Neural cell (in vitro differentiated cells): ENCODE results near the gene ARF5. TPM values are rescaled to one million over a fixed set of nuclear protein-coding genes. Genes with fewer than 3 reads are reported as not detected.
A peak's percentile ranks its signal among the peaks of the same experiment; 100 is the strongest.
"Not testable (repeated sequence)": the region's sequence is repeated elsewhere in the genome, so short reads cannot be mapped to it uniquely, and the experiment has no call there.

Experiments used
- H2AFZ ChIP-seq: fragments of 200-600, 300-800 bp; sonication (generic), shearing (Covaris generic); 2 replicates; pipeline ENCODE4 v1.6.0; 2014; ENCODE audit warnings: low read depth, mild to moderate bottlenecking, antibody characterized with exemption, low read length, moderate library complexity
- H3F3A ChIP-seq: fragments of 200-600 bp; shearing (Covaris generic); 2 replicates; pipeline ENCODE4 v1.6.1; 2016; ENCODE audit warnings: mild to moderate bottlenecking, moderate library complexity, mixed read lengths, antibody characterized with exemption, low read length; ENCODE audit not compliant: insufficient read depth, poor library complexity, severe bottlenecking
- H3K27ac ChIP-seq: fragments of 200-600, 300-800 bp; sonication (generic), shearing (Covaris generic); 2 replicates; pipeline ENCODE4 v1.5.1; 2014; ENCODE audit warnings: mild to moderate bottlenecking, low read length, moderate library complexity
- H3K27me3 ChIP-seq: fragments of 300-800, 200-600 bp; sonication (generic), shearing (Covaris generic); 2 replicates; pipeline ENCODE4 v1.6.0; 2014; ENCODE audit warnings: mild to moderate bottlenecking, low read depth, low read length, moderate library complexity; ENCODE audit not compliant: insufficient read depth
- H3K36me3 ChIP-seq: fragments of 300-800, 200-600 bp; sonication (generic), shearing (Covaris generic); 2 replicates; pipeline ENCODE4 v1.5.1; 2014; ENCODE audit warnings: mild to moderate bottlenecking, antibody characterized with exemption, low read length, moderate library complexity; ENCODE audit not compliant: insufficient read depth
- H3K4me2 ChIP-seq: fragments of 300-800, 200-600 bp; sonication (generic), shearing (Covaris generic); 2 replicates; pipeline ENCODE4 v1.6.0; 2014; ENCODE audit warnings: mild to moderate bottlenecking, low read length
- H3K4me3 ChIP-seq: fragments of 300-800, 200-600 bp; sonication (generic), shearing (Covaris generic); 2 replicates; pipeline ENCODE4 v1.5.1; 2014; ENCODE audit warnings: mild to moderate bottlenecking, low read length, moderate library complexity
- H3K79me2 ChIP-seq: fragments of 200-600 bp; shearing (Covaris generic); replicated peaks from 2 replicates; pipeline ENCODE4 v1.6.0; 2014; ENCODE audit warnings: mild to moderate bottlenecking, low read length, moderate library complexity; ENCODE audit not compliant: insufficient read depth
- H3K9ac ChIP-seq: fragments of 300-800, 200-600 bp; sonication (generic), shearing (Covaris generic); 2 replicates; pipeline ENCODE4 v1.6.1; 2016; ENCODE audit warnings: mild to moderate bottlenecking, low read length, mixed read lengths
- H3K9me2 ChIP-seq: fragments of 200-600 bp; shearing (Covaris generic); 2 replicates; pipeline ENCODE4 v1.6.1; 2016; ENCODE audit warnings: mild to moderate bottlenecking, low read length, mixed read lengths; ENCODE audit not compliant: insufficient read depth
- H3K9me3 ChIP-seq: fragments of 200-600, 300-800 bp; sonication (generic), shearing (Covaris generic); 2 replicates; pipeline ENCODE4 v1.6.1; 2016; ENCODE audit warnings: mild to moderate bottlenecking, mixed run types, low read length, moderate library complexity, mixed read lengths
- H4K20me1 ChIP-seq: fragments of 200-600 bp; shearing (Covaris generic); 2 replicates; pipeline ENCODE4 v1.6.1; 2016; ENCODE audit warnings: mild to moderate bottlenecking, mixed run types; ENCODE audit not compliant: insufficient read depth
- EP300 ChIP-seq: fragments of 450-650 bp; conservative IDR thresholded peaks from 2 replicates; pipeline ENCODE4 v1.6.1; 2014; ENCODE audit warnings: antibody characterized with exemption, mild to moderate bottlenecking, moderate library complexity; ENCODE audit not compliant: poor library complexity, severe bottlenecking
- EZH2 ChIP-seq: fragments of 200-600, 300-800 bp; shearing (Covaris generic), sonication (generic); IDR thresholded peaks from 2 replicates; pipeline ENCODE4 v1.6.1; 2014; ENCODE audit warnings: antibody characterized with exemption, low read length, borderline replicate concordance, mild to moderate bottlenecking; ENCODE audit not compliant: insufficient read depth, poor library complexity, severe bottlenecking
- MXI1 ChIP-seq: fragments of 450-650 bp; conservative IDR thresholded peaks from 2 replicates; pipeline ENCODE4 v1.6.1; 2014; ENCODE audit warnings: antibody characterized with exemption, mild to moderate bottlenecking; ENCODE audit not compliant: poor library complexity, severe bottlenecking
- POLR2AphosphoS5 ChIP-seq: IDR thresholded peaks from 2 replicates; pipeline ENCODE4 v1.6.1; 2012
- RAD21 ChIP-seq: fragments of 450-650 bp; conservative IDR thresholded peaks from 2 replicates; pipeline ENCODE4 v1.6.1; 2014; ENCODE audit warnings: antibody characterized with exemption, mild to moderate bottlenecking, moderate library complexity
- SMC3 ChIP-seq: fragments of 450-650 bp; conservative IDR thresholded peaks from 2 replicates; pipeline ENCODE4 v1.6.1; 2014; ENCODE audit warnings: antibody characterized with exemption, mild to moderate bottlenecking, moderate library complexity; ENCODE audit not compliant: poor library complexity
- TAF1 ChIP-seq: IDR thresholded peaks from 2 replicates; pipeline ENCODE4 v1.6.1; 2012; ENCODE audit warnings: low read depth
- polyA minus RNA-seq: library from RNA; depleted of rRNA, polyadenylated mRNA; stranded (reverse); fragments of >200 nt; gene quantifications from 2 replicates; pipeline ENCODE4 v1.2.3, GENCODE V29; 2014
- polyA plus RNA-seq: library from polyadenylated mRNA; depleted of rRNA; stranded (reverse); fragments of >200 nt; gene quantifications from 2 replicates; pipeline ENCODE4 v1.2.3, GENCODE V29; 2014
- TF ChIP-seq, protein P1 (sequence below): IDR thresholded peaks from 2 replicates; pipeline ENCODE4 v1.6.1; 2012; ENCODE audit warnings: borderline replicate concordance
- TF ChIP-seq, protein P2 (sequence below): fragments of 450-650 bp; IDR thresholded peaks from 2 replicates; pipeline ENCODE4 v1.5.1; 2014; ENCODE audit warnings: antibody characterized with exemption, mild to moderate bottlenecking, moderate library complexity; ENCODE audit not compliant: poor library complexity, severe bottlenecking

The ARF5 gene
- polyA plus RNA-seq (582 and 673 TPM in 2 replicates), polyA minus RNA-seq (181 and 184 TPM in 2 replicates)

DNA sequence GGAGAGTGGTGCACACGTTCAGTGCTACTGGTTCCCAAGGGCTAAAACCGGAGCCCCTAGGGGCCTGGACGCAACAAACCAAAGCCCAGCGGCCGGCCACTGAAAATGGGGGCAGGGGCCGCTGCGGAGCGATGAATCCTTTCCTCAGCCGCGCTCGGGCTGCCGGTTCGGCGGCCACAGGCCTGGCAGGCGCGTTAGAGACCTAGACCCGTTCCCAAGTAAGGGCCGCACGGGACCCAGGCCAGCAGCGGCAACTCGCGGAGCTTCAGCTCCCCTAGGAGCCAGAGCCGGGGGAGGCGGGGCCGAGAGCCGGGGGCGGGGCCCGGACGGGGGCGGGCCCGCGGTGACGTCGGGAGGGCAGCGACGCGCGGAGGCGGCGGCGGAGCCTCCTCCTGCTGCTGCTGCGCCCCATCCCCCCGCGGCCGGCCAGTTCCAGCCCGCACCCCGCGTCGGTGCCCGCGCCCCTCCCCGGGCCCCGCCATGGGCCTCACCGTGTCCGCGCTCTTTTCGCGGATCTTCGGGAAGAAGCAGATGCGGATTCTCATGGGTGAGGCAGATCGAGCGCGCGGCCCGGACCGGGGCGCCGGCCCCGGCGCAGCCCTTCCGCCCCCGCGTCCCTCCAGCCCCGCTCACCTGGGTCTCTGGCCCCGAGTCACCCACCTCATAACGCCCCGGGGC lies at the start of gene ARF5:
ARF5 (plus strand) TSS at position 393 of the 678 bp plus-strand sequence; CDS start at position 481, 88 bp downstream.
- H2AFZ ChIP-seq, result peak within 1 kb of the TSS; percentile 61
- H3K79me2 ChIP-seq, result peaks cover 32% of the 10 kb centered on the region
- no peaks in the 10 kb centered on the region for H3K36me3 ChIP-seq
- no peaks in the 10 kb centered on the region for H4K20me1 ChIP-seq
- peak within 1 kb of the TSS; percentile 86 for H3K4me3 ChIP-seq
- peak within 1 kb of the TSS; percentile 90 for H3K9ac ChIP-seq
- H3F3A ChIP-seq, result no peaks in the 10 kb centered on the region
- no peaks in the 10 kb centered on the region for H3K27me3 ChIP-seq
- peak within 1 kb of the TSS; percentile 54 for H3K27ac ChIP-seq
- H3K9me2 ChIP-seq, result no peaks in the 10 kb centered on the region
- TF ChIP-seq TAF1 (peak; percentile 65), POLR2AphosphoS5 (peak; percentile 90), MXI1 (peak; percentile 53), SMC3 (no peak)
- TF ChIP-seq, protein P1, sequence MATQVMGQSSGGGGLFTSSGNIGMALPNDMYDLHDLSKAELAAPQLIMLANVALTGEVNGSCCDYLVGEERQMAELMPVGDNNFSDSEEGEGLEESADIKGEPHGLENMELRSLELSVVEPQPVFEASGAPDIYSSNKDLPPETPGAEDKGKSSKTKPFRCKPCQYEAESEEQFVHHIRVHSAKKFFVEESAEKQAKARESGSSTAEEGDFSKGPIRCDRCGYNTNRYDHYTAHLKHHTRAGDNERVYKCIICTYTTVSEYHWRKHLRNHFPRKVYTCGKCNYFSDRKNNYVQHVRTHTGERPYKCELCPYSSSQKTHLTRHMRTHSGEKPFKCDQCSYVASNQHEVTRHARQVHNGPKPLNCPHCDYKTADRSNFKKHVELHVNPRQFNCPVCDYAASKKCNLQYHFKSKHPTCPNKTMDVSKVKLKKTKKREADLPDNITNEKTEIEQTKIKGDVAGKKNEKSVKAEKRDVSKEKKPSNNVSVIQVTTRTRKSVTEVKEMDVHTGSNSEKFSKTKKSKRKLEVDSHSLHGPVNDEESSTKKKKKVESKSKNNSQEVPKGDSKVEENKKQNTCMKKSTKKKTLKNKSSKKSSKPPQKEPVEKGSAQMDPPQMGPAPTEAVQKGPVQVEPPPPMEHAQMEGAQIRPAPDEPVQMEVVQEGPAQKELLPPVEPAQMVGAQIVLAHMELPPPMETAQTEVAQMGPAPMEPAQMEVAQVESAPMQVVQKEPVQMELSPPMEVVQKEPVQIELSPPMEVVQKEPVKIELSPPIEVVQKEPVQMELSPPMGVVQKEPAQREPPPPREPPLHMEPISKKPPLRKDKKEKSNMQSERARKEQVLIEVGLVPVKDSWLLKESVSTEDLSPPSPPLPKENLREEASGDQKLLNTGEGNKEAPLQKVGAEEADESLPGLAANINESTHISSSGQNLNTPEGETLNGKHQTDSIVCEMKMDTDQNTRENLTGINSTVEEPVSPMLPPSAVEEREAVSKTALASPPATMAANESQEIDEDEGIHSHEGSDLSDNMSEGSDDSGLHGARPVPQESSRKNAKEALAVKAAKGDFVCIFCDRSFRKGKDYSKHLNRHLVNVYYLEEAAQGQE, result peak; percentile 48
- H3K9me3 ChIP-seq, result no peaks in the 10 kb centered on the region
- H3K4me2 ChIP-seq, result peak within 1 kb of the TSS; percentile 91

DNA sequence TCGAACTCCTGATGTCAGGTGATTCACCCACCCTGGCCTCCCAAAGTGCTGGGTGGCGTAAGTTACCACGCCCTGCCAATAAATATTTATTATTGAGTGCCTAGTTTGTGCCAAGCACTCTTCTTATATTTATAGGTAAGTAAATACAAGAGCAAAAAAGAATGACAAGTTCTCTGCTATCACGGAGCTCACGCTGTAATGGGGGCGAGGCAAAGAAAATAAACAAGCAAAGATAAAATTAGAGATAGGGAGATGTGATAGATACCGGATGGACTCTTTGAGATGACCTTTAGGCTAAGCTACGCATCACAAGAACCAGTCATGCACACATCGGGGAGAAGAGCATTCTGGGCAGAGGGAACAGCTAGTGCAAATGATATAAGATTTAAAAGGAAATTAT lies 49.1 kb upstream of the ARF5 start:
- Histone ChIP-seq H4K20me1 (no peaks in the 10 kb centered on the region), H3K4me3 (no peak overlapping the region), H3K27me3 (peaks cover 45% of the 10 kb centered on the region), H3F3A (no peaks in the 10 kb centered on the region), H3K9ac (no peak overlapping the region), H2AFZ (no peak overlapping the region), H3K36me3 (no peaks in the 10 kb centered on the region), H3K27ac (no peak overlapping the region), H3K9me3 (no peaks in the 10 kb centered on the region), H3K9me2 (no peaks in the 10 kb centered on the region), H3K4me2 (no peak overlapping the region), H3K79me2 (no peaks in the 10 kb centered on the region)
- no peak for TF ChIP-seq TAF1
- TF ChIP-seq SMC3, result no peak
- TF ChIP-seq POLR2AphosphoS5, result no peak
- TF ChIP-seq EZH2, result no peak
- TF ChIP-seq MXI1, result no peak
- TF ChIP-seq, protein P2, sequence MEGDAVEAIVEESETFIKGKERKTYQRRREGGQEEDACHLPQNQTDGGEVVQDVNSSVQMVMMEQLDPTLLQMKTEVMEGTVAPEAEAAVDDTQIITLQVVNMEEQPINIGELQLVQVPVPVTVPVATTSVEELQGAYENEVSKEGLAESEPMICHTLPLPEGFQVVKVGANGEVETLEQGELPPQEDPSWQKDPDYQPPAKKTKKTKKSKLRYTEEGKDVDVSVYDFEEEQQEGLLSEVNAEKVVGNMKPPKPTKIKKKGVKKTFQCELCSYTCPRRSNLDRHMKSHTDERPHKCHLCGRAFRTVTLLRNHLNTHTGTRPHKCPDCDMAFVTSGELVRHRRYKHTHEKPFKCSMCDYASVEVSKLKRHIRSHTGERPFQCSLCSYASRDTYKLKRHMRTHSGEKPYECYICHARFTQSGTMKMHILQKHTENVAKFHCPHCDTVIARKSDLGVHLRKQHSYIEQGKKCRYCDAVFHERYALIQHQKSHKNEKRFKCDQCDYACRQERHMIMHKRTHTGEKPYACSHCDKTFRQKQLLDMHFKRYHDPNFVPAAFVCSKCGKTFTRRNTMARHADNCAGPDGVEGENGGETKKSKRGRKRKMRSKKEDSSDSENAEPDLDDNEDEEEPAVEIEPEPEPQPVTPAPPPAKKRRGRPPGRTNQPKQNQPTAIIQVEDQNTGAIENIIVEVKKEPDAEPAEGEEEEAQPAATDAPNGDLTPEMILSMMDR, result no peak
- no peak for TF ChIP-seq EP300
- TF ChIP-seq RAD21, result no peak

DNA sequence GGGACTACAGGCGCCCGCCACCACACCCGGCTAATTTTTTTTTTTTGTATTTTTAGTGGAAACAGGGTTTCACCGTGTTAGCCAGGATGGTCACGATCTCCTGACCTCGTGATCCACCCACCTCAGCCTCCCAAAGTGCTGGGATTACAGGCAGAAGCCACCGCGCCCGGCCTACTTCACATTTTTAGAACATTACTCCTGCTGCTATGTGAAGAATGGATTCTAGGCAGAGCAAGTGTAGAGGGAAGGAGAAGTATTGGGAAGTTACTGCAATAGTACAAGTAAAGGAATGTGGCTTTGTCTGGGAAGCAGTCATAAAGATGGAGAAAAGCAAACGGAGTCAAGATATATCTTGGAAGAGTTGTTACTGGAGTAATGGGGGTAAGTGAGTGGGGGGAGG lies 47.8 kb upstream of the ARF5 start:
- H3K9me2 ChIP-seq, H3K4me2 ChIP-seq, H3K9me3 ChIP-seq, H3K4me3 ChIP-seq, H3K9ac ChIP-seq, H3K36me3 ChIP-seq, H3K79me2 ChIP-seq, H2AFZ ChIP-seq, H3F3A ChIP-seq, H3K27ac ChIP-seq, H4K20me1 ChIP-seq: not testable (repeated sequence)
- H3K27me3 ChIP-seq, result peaks cover 31% of the 10 kb centered on the region
